ENCODE results near the gene G3BP2.
A peak's percentile ranks its signal among the peaks of the same experiment; 100 is the strongest.
"Not testable (repeated sequence)": the region's sequence is repeated elsewhere in the genome, so short reads cannot be mapped to it uniquely, and the experiment has no call there.

Gene G3BP2

GRCh38 chr4:75683482-75684155, 10.4 kb upstream of the G3BP2 start:
- DNase-seq (ENCODE audit: low read depth in 2 of 2) = no peak

- no peak for DNase-seq (ENCODE audit: low read depth in 2 of 2)
These were observed 6.8 kb upstream of the G3BP2 start for GRCh38 chr4:75679876-75680575.

GRCh38 chr4:75678965-75679364, 5.8 kb upstream of the G3BP2 start:
- DNase-seq (ENCODE audit: low read depth in 2 of 2) = no peak

- no peak for DNase-seq (ENCODE audit: low read depth in 2 of 2)
These were observed 5.3 kb upstream of the G3BP2 start for GRCh38 chr4:75678473-75678872.

GRCh38 chr4:75675004-75675531, 1.9 kb upstream of the G3BP2 start:
- no peak for DNase-seq (ENCODE audit: low read depth in 2 of 2)

- DNase-seq (ENCODE audit: low read depth in 2 of 2) = no peak
These were observed 733 bp upstream of the G3BP2 start for GRCh38 chr4:75673959-75674328.

- DNase-seq (ENCODE audit: low read depth in 2 of 2) = peak; percentile 66 to 74
These were observed 667 bp downstream of the G3BP2 start for GRCh38 chr4:75672461-75673026.

GRCh38 chr4:75671802-75672421, 1.3 kb downstream of the G3BP2 start:
- no peak for DNase-seq (ENCODE audit: low read depth in 2 of 2)

GRCh38 chr4:75668596-75668995, 4.6 kb downstream of the G3BP2 start:
- no peak for DNase-seq (ENCODE audit: low read depth in 2 of 2)

GRCh38 chr4:75667636-75668035, 5.6 kb downstream of the G3BP2 start:
- not testable (repeated sequence) for DNase-seq (ENCODE audit: low read depth in 2 of 2)

- DNase-seq (ENCODE audit: low read depth in 2 of 2) = no peak
These were observed 6.9 kb downstream of the G3BP2 start for GRCh38 chr4:75666299-75666698.

- not testable (repeated sequence) for DNase-seq (ENCODE audit: low read depth in 2 of 2)
These were observed 8.6 kb downstream of the G3BP2 start for GRCh38 chr4:75664604-75665003.

GRCh38 chr4:75662626-75663025, 10.6 kb downstream of the G3BP2 start:
- no peak for DNase-seq (ENCODE audit: low read depth in 2 of 2)

- DNase-seq (ENCODE audit: low read depth in 2 of 2) = no peak
These were observed 12.7 kb downstream of the G3BP2 start for GRCh38 chr4:75660491-75660890.

- DNase-seq (ENCODE audit: low read depth in 2 of 2) = no peak
These were observed 13.6 kb downstream of the G3BP2 start for GRCh38 chr4:75659512-75660031.

- no peak for DNase-seq (ENCODE audit: low read depth in 2 of 2)
These were observed 14.3 kb downstream of the G3BP2 start for GRCh38 chr4:75658876-75659275.

- DNase-seq (ENCODE audit: low read depth in 2 of 2) = no peak
These were observed 17.6 kb downstream of the G3BP2 start for GRCh38 chr4:75655562-75655961.

GRCh38 chr4:75654905-75655304, 18.3 kb downstream of the G3BP2 start:
- DNase-seq (ENCODE audit: low read depth in 2 of 2) = no peak

GRCh38 chr4:75653845-75654503, 19.2 kb downstream of the G3BP2 start:
- no peak for DNase-seq (ENCODE audit: low read depth in 2 of 2)

GRCh38 chr4:75644095-75644494, 29.1 kb downstream of the G3BP2 start:
- DNase-seq (ENCODE audit: low read depth in 2 of 2) = no peak

- DNase-seq (ENCODE audit: low read depth in 2 of 2) = no peak
These were observed 29.6 kb downstream of the G3BP2 start for GRCh38 chr4:75643651-75644050.
